HCT116 (cell line): Measurements from ENCODE around the gene MOB3A. TPM values are rescaled to one million over a fixed set of nuclear protein-coding genes. Genes with fewer than 3 reads are reported as not detected.

ENCODE experiments used
- ATAC-seq: fragments of 200-7000 bp; cut with Tn5 transposase; 2 replicates; pipeline ENCODE4 v1.9.1; 2020; ENCODE audit warnings: mild to moderate bottlenecking, moderate library complexity
- BruUV-seq: library from RNA; stranded (reverse); fragments of 400-500 nt; replicated peaks from 2 replicates; lab custom pipeline; 2021; lab: Mats Ljungman, UMichigan
- CTCF ChIA-PET: fragments of 300-600 bp; sonication (Branson Sonifier 250); formaldehyde crosslinking; loops from one replicate; lab custom pipeline; 2021; ENCODE audit warnings: antibody characterized with exemption; lab: Charles Lee
- POLR2A ChIA-PET: fragments of 300-600, 350-600 bp; sonication (Branson Sonifier 250); formaldehyde crosslinking; loops from one replicate; lab custom pipeline; 2021; ENCODE audit warnings: antibody characterized with exemption; lab: Charles Lee
- RAD21 ChIA-PET, 2 experiments: fragments of 300-600 bp; sonication (Branson Sonifier 250); formaldehyde crosslinking; loops; one replicate each; lab custom pipeline; 2023; ENCODE audit warnings: low total read pairs in 2 of 2; ENCODE audit not compliant: uncharacterized antibody in 2 of 2, unreplicated experiment in 2 of 2, low non-redundant PET in 1 of 2; lab: Charles Lee
- DNase-seq: peaks from one replicate; pipeline ENCODE4 v3.0.0-alpha.2; 2010; ENCODE audit warnings: low read depth, low spot score
- H2AFZ ChIP-seq: fragments of 200-600 bp; shearing (Covaris generic), sonication (generic); 2 replicates; pipeline ENCODE4 v1.6.1; 2017; ENCODE audit warnings: low read depth, mixed run types, mixed read lengths, antibody characterized with exemption, low read length; ENCODE audit not compliant: poor library complexity, severe bottlenecking
- H3K27ac ChIP-seq: 2 replicates; pipeline ENCODE4 v1.5.1; 2012; ENCODE audit warnings: low read depth, low read length
- H3K27me3 ChIP-seq: fragments of 200-600 bp; sonication (generic); 2 replicates; pipeline ENCODE4 v1.6.1; 2016; ENCODE audit warnings: mixed run types, low read length, mixed read lengths; ENCODE audit not compliant: insufficient read depth
- H3K36me3 ChIP-seq, 2 experiments: fragments of 200-500 bp in 1 of 2; fragments of 200-600 bp in 1 of 2; sonication (Bioruptor generic) in 1 of 2; sonication (generic) in 1 of 2; 2 replicates each; pipeline versions ENCODE4 v1.5.1 to v1.6.1; 2014 to 2016; ENCODE audit warnings: low read length in 2 of 2, inconsistent platforms in 1 of 2, mixed read lengths in 1 of 2, mixed run types in 1 of 2; ENCODE audit not compliant: insufficient read depth in 2 of 2, control insufficient read depth in 1 of 2
- H3K4me1 ChIP-seq, 2 experiments: fragments of 200-600 bp in 1 of 2; sonication (generic) in 1 of 2; 2 replicates each; pipeline versions ENCODE4 v1.5.1 to v1.6.1; 2012 to 2017; ENCODE audit warnings: low read length in 2 of 2, inconsistent platforms in 1 of 2, mild to moderate bottlenecking in 1 of 2, mixed read lengths in 1 of 2, mixed run types in 1 of 2, moderate library complexity in 1 of 2; ENCODE audit not compliant: insufficient read depth in 2 of 2, control insufficient read depth in 1 of 2
- H3K4me2 ChIP-seq: fragments of 200-600 bp; sonication (generic); 2 replicates; pipeline ENCODE4 v1.6.1; 2017; ENCODE audit warnings: mixed run types, low read length, mixed read lengths
- H3K4me3 ChIP-seq, 2 experiments: fragments of 200-600 bp in 1 of 2; sonication (generic) in 1 of 2; replicated peaks in 1 of 2; 2 replicates each; pipeline ENCODE4 v1.5.1; 2011 to 2016; ENCODE audit warnings: low read length in 2 of 2, control low read depth in 1 of 2, low read depth in 1 of 2, mild to moderate bottlenecking in 1 of 2, mixed read lengths in 1 of 2, mixed run types in 1 of 2
- H3K79me2 ChIP-seq: fragments of 200-600 bp; sonication (generic); 2 replicates; pipeline ENCODE4 v1.6.1; 2017; ENCODE audit warnings: mild to moderate bottlenecking, mixed run types, low read length, moderate library complexity, mixed read lengths; ENCODE audit not compliant: insufficient read depth
- H3K9ac ChIP-seq: fragments of 200-600 bp; sonication (generic); 2 replicates; pipeline ENCODE4 v1.6.1; 2016; ENCODE audit warnings: low read length, mixed read lengths
- H3K9me2 ChIP-seq: fragments of 200-600 bp; sonication (generic), shearing (Covaris generic); 2 replicates; pipeline ENCODE4 v1.6.1; 2017; ENCODE audit warnings: mixed run types, mild to moderate bottlenecking, moderate library complexity; ENCODE audit not compliant: insufficient read depth
- H3K9me3 ChIP-seq, 2 experiments: fragments of 200-500 bp in 1 of 2; fragments of 200-600 bp in 1 of 2; sonication (Bioruptor generic) in 1 of 2; sonication (generic) in 1 of 2; 2 replicates each; pipeline ENCODE4 v1.6.1; 2014 to 2017; ENCODE audit warnings: low read length in 2 of 2, mixed read lengths in 2 of 2, inconsistent platforms in 1 of 2, low read depth in 1 of 2, mild to moderate bottlenecking in 1 of 2, mixed run types in 1 of 2, moderate library complexity in 1 of 2; ENCODE audit not compliant: control insufficient read depth in 1 of 2, insufficient read depth in 1 of 2
- H4K20me1 ChIP-seq: fragments of 200-600 bp; sonication (generic), shearing (Covaris generic); 2 replicates; pipeline ENCODE4 v1.6.1; 2017; ENCODE audit warnings: mixed run types, mild to moderate bottlenecking, moderate library complexity; ENCODE audit not compliant: insufficient read depth
- EZH2 ChIP-seq: fragments of 200-600 bp; sonication (generic); IDR thresholded peaks from 2 replicates; pipeline ENCODE4 v1.6.1; 2017; ENCODE audit warnings: antibody characterized with exemption, mixed run types
- EZH2phosphoT487 ChIP-seq: fragments of 200-600 bp; IDR thresholded peaks from 2 replicates; pipeline ENCODE4 v1.6.1; 2018; ENCODE audit warnings: antibody characterized with exemption, borderline replicate concordance
- JUND ChIP-seq: IDR thresholded peaks from 2 replicates; pipeline ENCODE4 v1.6.1; 2012
- SIN3A ChIP-seq: IDR thresholded peaks from 2 replicates; pipeline ENCODE4 v1.6.1; 2012; ENCODE audit warnings: low read depth
- YY1 ChIP-seq: IDR thresholded peaks from 2 replicates; pipeline ENCODE4 v1.6.1; 2011; ENCODE audit warnings: low read length, low read depth, moderate library complexity, mild to moderate bottlenecking; ENCODE audit not compliant: insufficient replicate concordance; ENCODE audit errors: extremely low read depth
- ZBTB33 ChIP-seq: IDR thresholded peaks from 2 replicates; pipeline ENCODE4 v1.6.1; 2011; ENCODE audit warnings: mild to moderate bottlenecking, low read length, moderate library complexity; ENCODE audit not compliant: insufficient replicate concordance; ENCODE audit errors: extremely low read depth
- intact Hi-C: fragments of 100-400 bp; cut with micrococcal nuclease; formaldehyde crosslinking; loops from 2 replicates; pipeline ENCODE4 v1.10.0; 2022
- total RNA-seq: library from RNA; stranded (reverse); gene quantifications from one replicate; pipeline ENCODE4 v1.2.1, GENCODE V29; 2021; ENCODE audit not compliant: unreplicated experiment
- TF ChIP-seq, protein P1 (sequence below), 3 experiments: fragments of 200-600 bp in 1 of 3; sonication (generic) in 1 of 3; IDR thresholded peaks in 2 of 3; conservative IDR thresholded peaks in 1 of 3; 2 replicates each; pipeline ENCODE4 v1.5.1; 2012 to 2017; ENCODE audit warnings: low read depth in 2 of 3, low read length in 2 of 3, antibody characterized with exemption in 1 of 3, borderline replicate concordance in 1 of 3, control low read depth in 1 of 3, mild to moderate bottlenecking in 1 of 3, mixed read lengths in 1 of 3, mixed run types in 1 of 3, moderate library complexity in 1 of 3; ENCODE audit not compliant: insufficient read depth in 1 of 3

The MOB3A gene
- total RNA-seq, 1 experiment from 2014 or later = 32.1 TPM

- TF ChIP-seq ZBTB33 = no peak
- TF ChIP-seq EZH2 = no peak
- TF ChIP-seq SIN3A = no peak
Measured at GRCh38 chr19:2113439-2114211, 17.5 kb upstream of the MOB3A start (continued).

GRCh38 chr19:2112516-2113320 lies 16.6 kb upstream of the MOB3A start:
- Histone ChIP-seq H3K9ac (no peak overlapping the region), H3K27ac (no peak overlapping the region), H3K9me2 (no peaks in the 10 kb centered on the region), H3K79me2 (no peaks in the 10 kb centered on the region), H2AFZ (no peak overlapping the region), H4K20me1 (no peaks in the 10 kb centered on the region), H3K4me2 (no peak overlapping the region), H3K4me3 (no peak overlapping the region), H3K27me3 (no peaks in the 10 kb centered on the region), H3K4me1 (no peaks in the 10 kb centered on the region), H3K36me3 (peaks cover 38 to 45% of the 10 kb centered on the region in 2 experiments; a peak in 3 of 4 replicates)
- POLR2A ChIA-PET = no interaction called here
- ATAC-seq (no peak), DNase-seq (no peak)
- CTCF ChIA-PET = no interaction called here
- no TSS peak for BruUV-seq
- RAD21 ChIA-PET = no interaction called here
- intact Hi-C loops = no loop called here
- TF ChIP-seq EZH2 = no peak
- TF ChIP-seq EZH2phosphoT487 = no peak
- TF ChIP-seq, protein P1, sequence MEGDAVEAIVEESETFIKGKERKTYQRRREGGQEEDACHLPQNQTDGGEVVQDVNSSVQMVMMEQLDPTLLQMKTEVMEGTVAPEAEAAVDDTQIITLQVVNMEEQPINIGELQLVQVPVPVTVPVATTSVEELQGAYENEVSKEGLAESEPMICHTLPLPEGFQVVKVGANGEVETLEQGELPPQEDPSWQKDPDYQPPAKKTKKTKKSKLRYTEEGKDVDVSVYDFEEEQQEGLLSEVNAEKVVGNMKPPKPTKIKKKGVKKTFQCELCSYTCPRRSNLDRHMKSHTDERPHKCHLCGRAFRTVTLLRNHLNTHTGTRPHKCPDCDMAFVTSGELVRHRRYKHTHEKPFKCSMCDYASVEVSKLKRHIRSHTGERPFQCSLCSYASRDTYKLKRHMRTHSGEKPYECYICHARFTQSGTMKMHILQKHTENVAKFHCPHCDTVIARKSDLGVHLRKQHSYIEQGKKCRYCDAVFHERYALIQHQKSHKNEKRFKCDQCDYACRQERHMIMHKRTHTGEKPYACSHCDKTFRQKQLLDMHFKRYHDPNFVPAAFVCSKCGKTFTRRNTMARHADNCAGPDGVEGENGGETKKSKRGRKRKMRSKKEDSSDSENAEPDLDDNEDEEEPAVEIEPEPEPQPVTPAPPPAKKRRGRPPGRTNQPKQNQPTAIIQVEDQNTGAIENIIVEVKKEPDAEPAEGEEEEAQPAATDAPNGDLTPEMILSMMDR (IDR thresholded peaks at IDR 0.05 in 2 of 3, conservative IDR thresholded peaks at IDR 0.05 in 1 of 3; ENCODE audit: borderline replicate concordance in 1 of 3, insufficient read depth in 1 of 3, low read depth in 2 of 3, low read length in 2 of 3) = no peak
- no peak for TF ChIP-seq JUND
- no peak for TF ChIP-seq YY1
- TF ChIP-seq, all 23 proteins: peak for 0
- H3K9me3 ChIP-seq = no peaks in the 10 kb centered on the region
